ENCODE data around the gene WDR83. TPM values are rescaled to one million over a fixed set of nuclear protein-coding genes. Genes with fewer than 3 reads are reported as not detected.
"Not testable (repeated sequence)": the region's sequence is repeated elsewhere in the genome, so short reads cannot be mapped to it uniquely, and the experiment has no call there.

Gene WDR83, protein sequence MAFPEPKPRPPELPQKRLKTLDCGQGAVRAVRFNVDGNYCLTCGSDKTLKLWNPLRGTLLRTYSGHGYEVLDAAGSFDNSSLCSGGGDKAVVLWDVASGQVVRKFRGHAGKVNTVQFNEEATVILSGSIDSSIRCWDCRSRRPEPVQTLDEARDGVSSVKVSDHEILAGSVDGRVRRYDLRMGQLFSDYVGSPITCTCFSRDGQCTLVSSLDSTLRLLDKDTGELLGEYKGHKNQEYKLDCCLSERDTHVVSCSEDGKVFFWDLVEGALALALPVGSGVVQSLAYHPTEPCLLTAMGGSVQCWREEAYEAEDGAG
- total RNA-seq, result 10 to 100 TPM in 2 of 4 donors, 1 to 10 TPM in 2; 1.5 to 24.7 (median 8.5) TPM

DNA sequence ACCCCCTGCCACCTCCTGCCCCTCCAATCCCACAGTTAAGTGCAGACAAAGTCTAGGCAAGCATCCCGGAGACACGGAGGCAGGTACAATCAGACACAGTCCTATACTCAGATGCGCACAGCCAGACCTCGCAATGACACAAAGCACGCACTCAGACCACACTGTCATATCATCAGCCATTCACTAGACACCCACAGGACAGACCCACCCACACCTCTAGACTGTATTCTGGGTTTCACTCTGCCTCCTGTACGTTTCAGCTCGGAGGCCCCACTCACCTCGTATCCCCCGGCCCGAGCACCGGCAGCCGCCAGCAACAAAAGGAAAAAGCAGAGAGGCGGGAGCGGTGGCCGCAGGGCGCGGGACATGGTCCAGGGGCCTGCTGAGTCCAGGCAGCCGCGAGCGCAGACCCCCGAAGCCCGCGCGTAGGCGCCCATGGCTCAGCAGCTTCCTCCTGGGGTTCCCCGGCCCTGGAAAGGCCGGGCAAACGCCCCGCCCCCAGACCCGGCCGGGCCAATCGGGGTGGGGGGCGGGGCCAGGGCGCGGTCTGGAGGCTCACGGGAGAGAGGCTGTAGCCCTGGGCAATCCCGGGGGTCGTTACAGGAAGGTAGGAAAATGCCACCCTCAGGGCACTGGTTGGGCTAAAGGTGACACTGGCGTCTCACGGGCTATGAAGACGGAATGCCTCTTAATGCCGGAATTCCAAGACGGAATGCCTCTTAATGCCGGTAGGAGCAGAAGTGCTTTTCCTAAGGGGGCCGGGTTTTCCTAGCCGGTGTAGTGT lies at the start of gene WDR83, which contains the start of gene MAN2B1:
Gene WDR83 (plus strand): TSS at position 543 of the 784 bp plus-strand sequence. CDS start 2,984 bp downstream, outside the sequence.
Gene MAN2B1 (minus strand): TSS at position 478 of the 784 bp plus-strand sequence. CDS start 41 bp downstream, at position 437.
- peak; percentile 64 to 75 for DNase-seq
- Histone ChIP-seq H3K27me3 (no peaks in the 10 kb centered on the region), H3K9me3 (no peaks in the 10 kb centered on the region), H3K36me3 (no peaks in the 10 kb centered on the region), H3K4me3 (peak within 1 kb of the TSS; percentile 69 to 82), H3K4me1 (peaks cover 11 to 14% of the 10 kb centered on the region in 2 donors), H3K27ac (peak within 1 kb of the TSS; percentile 61 to 76)
- TF ChIP-seq, protein P1, sequence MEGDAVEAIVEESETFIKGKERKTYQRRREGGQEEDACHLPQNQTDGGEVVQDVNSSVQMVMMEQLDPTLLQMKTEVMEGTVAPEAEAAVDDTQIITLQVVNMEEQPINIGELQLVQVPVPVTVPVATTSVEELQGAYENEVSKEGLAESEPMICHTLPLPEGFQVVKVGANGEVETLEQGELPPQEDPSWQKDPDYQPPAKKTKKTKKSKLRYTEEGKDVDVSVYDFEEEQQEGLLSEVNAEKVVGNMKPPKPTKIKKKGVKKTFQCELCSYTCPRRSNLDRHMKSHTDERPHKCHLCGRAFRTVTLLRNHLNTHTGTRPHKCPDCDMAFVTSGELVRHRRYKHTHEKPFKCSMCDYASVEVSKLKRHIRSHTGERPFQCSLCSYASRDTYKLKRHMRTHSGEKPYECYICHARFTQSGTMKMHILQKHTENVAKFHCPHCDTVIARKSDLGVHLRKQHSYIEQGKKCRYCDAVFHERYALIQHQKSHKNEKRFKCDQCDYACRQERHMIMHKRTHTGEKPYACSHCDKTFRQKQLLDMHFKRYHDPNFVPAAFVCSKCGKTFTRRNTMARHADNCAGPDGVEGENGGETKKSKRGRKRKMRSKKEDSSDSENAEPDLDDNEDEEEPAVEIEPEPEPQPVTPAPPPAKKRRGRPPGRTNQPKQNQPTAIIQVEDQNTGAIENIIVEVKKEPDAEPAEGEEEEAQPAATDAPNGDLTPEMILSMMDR (IDR thresholded peaks at IDR 0.05), result no peak
- peak in 1 of 2 donors; percentile 27 for TF ChIP-seq POLR2A (IDR thresholded peaks at IDR 0.05)
- intact Hi-C loops (cut with DNase I; ENCODE audit: low total_unique reads), result no loop called here

DNA sequence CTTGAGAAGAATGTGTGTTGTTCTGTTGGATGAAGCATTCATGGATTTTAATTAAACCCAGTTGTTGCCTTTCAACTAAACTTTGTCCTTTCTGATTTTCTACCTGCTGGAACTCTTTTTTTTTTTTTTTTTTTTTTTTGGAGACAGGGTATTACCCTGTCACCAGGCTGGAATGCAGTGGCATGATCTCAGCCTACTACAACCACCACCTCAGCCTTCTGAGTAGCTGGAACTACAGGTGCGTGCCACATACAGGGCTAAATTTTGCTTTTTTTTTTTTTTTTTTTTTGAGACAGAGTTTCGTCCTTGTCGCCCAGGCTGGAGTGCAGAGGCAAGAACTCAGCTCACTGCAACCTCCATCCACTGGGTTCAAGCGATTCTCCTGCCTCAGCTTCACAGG lies 49.0 kb upstream of the WDR83 start:
- TF ChIP-seq, protein P1 (IDR thresholded peaks at IDR 0.05), result no peak
- intact Hi-C loops (cut with DNase I; ENCODE audit: low total_unique reads), result no loop called here
- Histone ChIP-seq H3K27me3 (no peaks in the 10 kb centered on the region), H3K27ac (no peak overlapping the region), H3K36me3 (no peaks in the 10 kb centered on the region), H3K9me3 (no peaks in the 10 kb centered on the region), H3K4me3 (no peak overlapping the region), H3K4me1 (peaks cover 0 to 4% of the 10 kb centered on the region in 2 donors)
- no peak for DNase-seq

DNA sequence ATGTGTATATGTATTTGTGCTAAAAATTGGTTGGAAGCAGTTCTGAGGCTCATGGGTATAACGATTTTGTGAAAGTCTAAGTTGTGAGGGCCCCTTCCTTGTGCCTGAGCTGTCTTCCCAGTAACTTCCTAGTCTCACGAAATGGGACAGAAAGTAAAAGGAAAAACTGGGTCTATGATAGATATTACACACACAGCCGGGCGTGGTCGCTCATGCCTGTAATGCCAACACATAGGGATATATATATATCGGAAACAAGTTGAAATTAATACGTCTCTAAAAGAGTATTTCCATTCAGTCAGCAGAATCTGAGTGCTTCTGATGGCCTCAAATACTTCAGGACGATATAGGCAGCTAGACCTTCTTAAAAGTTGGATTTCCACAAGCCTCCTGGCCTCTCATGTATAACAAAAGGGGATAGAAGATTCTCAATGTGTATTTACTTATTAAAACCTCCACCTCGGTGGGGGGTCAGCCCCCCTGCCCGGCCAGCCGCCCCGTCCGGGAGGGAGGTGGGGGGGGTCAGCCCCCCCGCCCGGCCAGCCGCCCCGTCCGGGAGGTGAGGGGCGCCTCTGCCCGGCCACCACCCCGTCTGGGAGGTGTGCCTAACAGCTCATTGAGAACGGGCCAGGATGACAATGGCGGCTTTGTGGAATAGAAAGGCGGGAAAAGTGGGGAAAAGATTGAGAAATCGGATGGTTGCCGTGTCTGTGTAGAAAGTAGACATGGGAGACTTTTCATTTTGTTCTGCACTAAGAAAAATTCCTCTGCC lies 45.2 kb upstream of the WDR83 start:
- DNase-seq; H3K36me3 ChIP-seq; intact Hi-C loops (cut with DNase I; ENCODE audit: low total_unique reads); H3K9me3 ChIP-seq; H3K4me1 ChIP-seq; H3K27ac ChIP-seq; H3K4me3 ChIP-seq; H3K27me3 ChIP-seq: not testable (repeated sequence)

DNA sequence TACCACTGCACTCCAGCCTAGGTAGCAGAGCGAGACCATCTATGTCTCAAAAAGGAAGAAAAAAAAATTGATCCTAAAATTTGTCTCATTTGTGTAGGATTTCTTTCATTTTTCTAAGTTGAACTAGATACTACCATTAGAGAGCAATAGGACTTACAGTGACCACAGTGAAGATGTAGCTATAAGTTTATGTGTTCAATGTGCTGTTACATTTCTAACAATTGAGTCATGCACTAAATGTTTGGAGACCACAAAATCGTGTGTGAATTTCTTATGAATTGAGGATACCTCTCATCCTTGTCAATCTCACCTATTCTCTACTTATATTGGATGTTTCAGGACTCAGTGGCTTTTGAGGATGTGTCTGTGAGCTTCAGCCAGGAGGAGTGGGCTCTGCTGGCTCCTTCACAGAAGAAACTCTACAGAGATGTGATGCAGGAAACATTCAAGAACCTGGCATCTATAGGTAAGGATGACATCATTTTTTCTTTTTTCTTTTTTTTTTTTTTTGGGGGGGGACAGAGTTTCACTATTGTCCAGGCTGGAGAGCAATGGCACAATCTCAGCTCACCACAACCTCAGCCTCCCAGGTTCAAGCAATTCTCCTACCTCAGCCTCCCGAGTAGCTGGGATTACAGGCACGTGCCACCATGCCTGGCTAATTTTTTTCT lies 43.1 kb upstream of the WDR83 start:
- Histone ChIP-seq H3K9me3 (peaks cover 0 to 5% of the 10 kb centered on the region in 2 donors), H3K4me1 (no peaks in the 10 kb centered on the region), H3K27me3 (no peaks in the 10 kb centered on the region), H3K27ac (no peak overlapping the region), H3K36me3 (no peaks in the 10 kb centered on the region), H3K4me3 (no peak overlapping the region)
- TF ChIP-seq, protein P1 (IDR thresholded peaks at IDR 0.05), result no peak
- TF ChIP-seq POLR2A (IDR thresholded peaks at IDR 0.05), result no peak
- DNase-seq, result no peak
- intact Hi-C loops (cut with DNase I; ENCODE audit: low total_unique reads), result no loop called here

DNA sequence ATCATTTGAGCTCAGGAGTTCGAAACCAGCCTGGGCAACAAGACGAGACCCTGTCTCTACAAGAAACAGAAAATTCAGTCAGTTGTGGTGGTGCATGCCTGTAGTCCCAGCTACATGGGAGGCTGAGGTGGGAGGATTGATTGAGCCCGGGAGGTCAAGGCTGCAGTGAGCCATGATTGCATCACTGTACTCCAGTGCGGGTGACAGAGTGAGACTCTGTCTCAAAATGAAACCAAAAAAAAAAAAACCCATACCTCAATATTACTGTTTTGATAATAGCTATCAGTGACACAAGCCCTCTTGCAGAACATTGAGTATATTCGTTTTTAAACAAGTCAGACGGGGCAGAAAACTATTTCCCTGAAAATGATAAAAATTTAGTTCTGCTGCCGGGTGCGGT lies 39.6 kb upstream of the WDR83 start:
- Histone ChIP-seq H3K36me3 (no peaks in the 10 kb centered on the region), H3K4me1 (no peaks in the 10 kb centered on the region), H3K9me3 (peaks cover 0 to 5% of the 10 kb centered on the region in 2 donors), H3K4me3 (no peak overlapping the region), H3K27ac (no peak overlapping the region), H3K27me3 (no peaks in the 10 kb centered on the region)
- DNase-seq, result no peak
- TF ChIP-seq POLR2A (IDR thresholded peaks at IDR 0.05), result no peak
- TF ChIP-seq, protein P1 (IDR thresholded peaks at IDR 0.05), result no peak
- intact Hi-C loops (cut with DNase I; ENCODE audit: low total_unique reads), result no loop called here

Measured in uterus (tissue), 4 donors.